ENCODE measurements around the gene HSPB7. TPM values are rescaled to one million over a fixed set of nuclear protein-coding genes. Genes with fewer than 3 reads are reported as not detected.

Gene HSPB7
- total and polyA plus RNA-seq, 2 of the 8 experiments (the other 6 are each of a cell fraction or from before 2014, with no cell fraction given): not detected

GRCh38 chr1:15992582-15993500, 25.0 kb downstream of the HSPB7 start (continued):
- TF ChIP-seq CHD7 (IDR thresholded peaks at IDR 0.05; ENCODE audit: insufficient replicate concordance, low read length) (no peak), GABPA (IDR thresholded peaks at IDR 0.05; ENCODE audit: borderline replicate concordance, insufficient read depth, low read length) (no peak), KDM4A (IDR thresholded peaks at IDR 0.05; ENCODE audit: low read depth, low read length, severe bottlenecking) (no peak), TEAD4 (IDR thresholded peaks at IDR 0.05; ENCODE audit: low read depth, low read length) (no peak), ATF3 (IDR thresholded peaks at IDR 0.05; ENCODE audit: insufficient read depth, low read depth, low read length) (no peak), POLR2AphosphoS5 (IDR thresholded peaks at IDR 0.05; ENCODE audit: low read depth, low read length) (no peak), MAX (IDR thresholded peaks at IDR 0.05) (no peak), ZNF274 (IDR thresholded peaks at IDR 0.05; ENCODE audit: borderline replicate concordance, extremely low read depth, low read length) (no peak)
